IMR-90 (cell line): Measurements from ENCODE around the gene SPTBN5. TPM values are rescaled to one million over a fixed set of nuclear protein-coding genes. Genes with fewer than 3 reads are reported as not detected.

Experiments
- ATAC-seq: fragments of 200-7000 bp; cut with Tn5 transposase; 2 replicates; pipeline ENCODE4 v1.9.1; 2020; ENCODE audit warnings: low read depth, mild to moderate bottlenecking, moderate library complexity
- BruUV-seq: library from RNA; stranded (reverse); fragments of 400-500 nt; replicated peaks from 2 replicates; lab custom pipeline; 2021; lab: Mats Ljungman, UMichigan
- CTCF ChIA-PET: fragments of 300-600 bp; formaldehyde crosslinking; extraction: SDS; loops from one replicate; lab custom pipeline; 2021; ENCODE audit warnings: antibody characterized with exemption; lab: Yijun Ruan, JAX
- POLR2A ChIA-PET: fragments of 300-600 bp; sonication (Branson Sonifier 250); formaldehyde crosslinking; loops from one replicate; lab custom pipeline; 2022; ENCODE audit warnings: antibody characterized with exemption; ENCODE audit not compliant: unreplicated experiment; lab: Charles Lee
- DNase-seq: peaks from one replicate; pipeline ENCODE4 v3.0.0; 2013
- H2AFZ ChIP-seq: replicated peaks from 2 replicates; pipeline ENCODE3; 2013; ENCODE audit warnings: low read length, mild to moderate bottlenecking; ENCODE audit not compliant: poor library complexity
- H2AK5ac ChIP-seq: 2 replicates; pipeline ENCODE4 v1.6.1; 2013; ENCODE audit warnings: low read depth, low read length, inconsistent platforms
- H2AK9ac ChIP-seq: replicated peaks from 2 replicates; pipeline ENCODE3; 2013; ENCODE audit warnings: mild to moderate bottlenecking, low read depth, low read length, moderate library complexity; ENCODE audit not compliant: poor library complexity
- H2BK120ac ChIP-seq: 2 replicates; pipeline ENCODE4 v1.6.1; 2013; ENCODE audit warnings: low read depth, low read length, inconsistent platforms
- H2BK15ac ChIP-seq: 3 replicates; pipeline ENCODE4 v1.6.1; 2013; ENCODE audit warnings: low read depth, low read length, inconsistent platforms
- H2BK20ac ChIP-seq: 2 replicates; pipeline ENCODE4 v1.6.1; 2013; ENCODE audit warnings: low read depth, mild to moderate bottlenecking, inconsistent platforms, low read length, moderate library complexity
- H2BK5ac ChIP-seq: 2 replicates; pipeline ENCODE4 v1.6.1; 2013; ENCODE audit warnings: mild to moderate bottlenecking, low read depth, low read length, inconsistent platforms; ENCODE audit not compliant: poor library complexity, severe bottlenecking
- H3K14ac ChIP-seq: replicated peaks from 2 replicates; pipeline ENCODE4 v1.6.1; 2013; ENCODE audit warnings: low read depth, low read length, inconsistent platforms
- H3K18ac ChIP-seq: 2 replicates; pipeline ENCODE4 v1.6.1; 2013; ENCODE audit warnings: low read depth, low read length, control low read depth
- H3K23ac ChIP-seq: 2 replicates; pipeline ENCODE4 v1.6.1; 2013; ENCODE audit warnings: low read depth, low read length, inconsistent platforms
- H3K27ac ChIP-seq: 2 replicates; pipeline ENCODE4 v1.5.1; 2013; ENCODE audit warnings: mild to moderate bottlenecking, control low read depth, low read length; ENCODE audit not compliant: insufficient read depth
- H3K27me3 ChIP-seq: 2 replicates; pipeline ENCODE4 v1.6.1; 2013; ENCODE audit warnings: low read length; ENCODE audit not compliant: control insufficient read depth, insufficient read depth
- H3K36me3 ChIP-seq: 2 replicates; pipeline ENCODE4 v1.6.1; 2013; ENCODE audit warnings: low read length, mixed read lengths; ENCODE audit not compliant: control insufficient read depth, insufficient read depth
- H3K4ac ChIP-seq: 2 replicates; pipeline ENCODE4 v1.6.1; 2013; ENCODE audit warnings: low read depth, low read length, inconsistent platforms
- H3K4me1 ChIP-seq: 2 replicates; pipeline ENCODE4 v1.6.1; 2013; ENCODE audit warnings: low read length, mixed read lengths; ENCODE audit not compliant: control insufficient read depth, insufficient read depth
- H3K4me2 ChIP-seq: 2 replicates; pipeline ENCODE4 v1.6.1; 2013; ENCODE audit warnings: low read depth, mild to moderate bottlenecking, control low read depth, low read length, moderate library complexity
- H3K4me3 ChIP-seq: 2 replicates; pipeline ENCODE4 v1.5.1; 2013; ENCODE audit warnings: low read depth, mild to moderate bottlenecking, control low read depth, low read length, moderate library complexity; ENCODE audit not compliant: insufficient read depth
- H3K56ac ChIP-seq: 2 replicates; pipeline ENCODE4 v1.6.1; 2013; ENCODE audit warnings: low read length, inconsistent platforms; ENCODE audit not compliant: insufficient read depth; ENCODE audit errors: extremely low read depth
- H3K79me1 ChIP-seq, 2 experiments: 2 replicates each; pipeline ENCODE4 v1.6.1; 2013; ENCODE audit warnings: low read length in 2 of 2, inconsistent platforms in 1 of 2, low read depth in 1 of 2
- H3K9ac ChIP-seq: 2 replicates; pipeline ENCODE4 v1.6.1; 2013; ENCODE audit warnings: low read depth, low read length, control low read depth
- H3K9me1 ChIP-seq: 2 replicates; pipeline ENCODE4 v1.6.1; 2013; ENCODE audit warnings: low read length, inconsistent platforms; ENCODE audit not compliant: insufficient read depth
- H3K9me3 ChIP-seq: 2 replicates; pipeline ENCODE4 v1.6.1; 2013; ENCODE audit warnings: low read length; ENCODE audit not compliant: control insufficient read depth, insufficient read depth
- H4K20me1 ChIP-seq: 2 replicates; pipeline ENCODE4 v1.6.1; 2013; ENCODE audit warnings: low read length, inconsistent platforms; ENCODE audit not compliant: insufficient read depth
- H4K5ac ChIP-seq: 2 replicates; pipeline ENCODE4 v1.6.1; 2013; ENCODE audit warnings: mild to moderate bottlenecking, low read depth, low read length, control low read depth
- H4K8ac ChIP-seq, 2 experiments: 2 replicates each; pipeline ENCODE4 v1.6.1; 2013; ENCODE audit warnings: low read depth in 2 of 2, low read length in 2 of 2, control low read depth in 1 of 2, inconsistent platforms in 1 of 2
- H4K91ac ChIP-seq: 2 replicates; pipeline ENCODE4 v1.6.1; 2013; ENCODE audit warnings: low read depth, low read length, inconsistent platforms; ENCODE audit not compliant: insufficient read depth
- BHLHE40 ChIP-seq: fragments of 150-350 bp; IDR thresholded peaks from 2 replicates; pipeline ENCODE4 v1.6.1; 2016; ENCODE audit warnings: mild to moderate bottlenecking, low read depth, low read length
- CEBPB ChIP-seq: IDR thresholded peaks from 2 replicates; pipeline ENCODE4 v1.6.1; 2012; ENCODE audit warnings: low read depth, low read length, improper control_type of control experiment
- CHD1 ChIP-seq: IDR thresholded peaks from 2 replicates; pipeline ENCODE4 v1.6.1; 2012; ENCODE audit warnings: low read depth, low read length, improper control_type of control experiment
- FOS ChIP-seq: fragments of 150-350 bp; IDR thresholded peaks from 2 replicates; pipeline ENCODE4 v1.6.1; 2016; ENCODE audit warnings: low read depth, low read length
- MAFK ChIP-seq: IDR thresholded peaks from 2 replicates; pipeline ENCODE4 v1.6.1; 2012; ENCODE audit warnings: low read depth, low read length, improper control_type of control experiment
- MAZ ChIP-seq: IDR thresholded peaks from 2 replicates; pipeline ENCODE4 v1.6.1; 2012; ENCODE audit warnings: low read depth, mild to moderate bottlenecking, low read length, improper control_type of control experiment, moderate library complexity, borderline replicate concordance
- MXI1 ChIP-seq: IDR thresholded peaks from 2 replicates; pipeline ENCODE4 v1.6.1; 2012; ENCODE audit warnings: low read depth, mild to moderate bottlenecking, low read length, moderate library complexity, borderline replicate concordance
- NFE2L2 ChIP-seq: fragments of 150-350 bp; IDR thresholded peaks from 2 replicates; pipeline ENCODE4 v1.6.1; 2016; ENCODE audit warnings: low read depth, mild to moderate bottlenecking, low read length
- POLR2A ChIP-seq: IDR thresholded peaks from 2 replicates; pipeline ENCODE4 v1.6.1; 2012; ENCODE audit warnings: mild to moderate bottlenecking, low read depth, low read length
- RAD21 ChIP-seq: IDR thresholded peaks from 2 replicates; pipeline ENCODE4 v1.6.1; 2012; ENCODE audit warnings: low read length, improper control_type of control experiment
- RCOR1 ChIP-seq: IDR thresholded peaks from 2 replicates; pipeline ENCODE4 v1.6.1; 2012; ENCODE audit warnings: mild to moderate bottlenecking, low read length, improper control_type of control experiment; ENCODE audit not compliant: insufficient replicate concordance
- RFX5 ChIP-seq: IDR thresholded peaks from 2 replicates; pipeline ENCODE4 v1.8.0; 2012; ENCODE audit warnings: low read depth, mild to moderate bottlenecking, low read length, moderate library complexity
- SMC3 ChIP-seq: fragments of 150-350 bp; IDR thresholded peaks from 2 replicates; pipeline ENCODE4 v1.6.1; 2016; ENCODE audit warnings: low read depth, mild to moderate bottlenecking, antibody characterized with exemption, low read length, moderate library complexity
- WGBS, 2 experiments: methylation state at CpG; one replicate each; pipeline versions ENCODE4 v1.1.5 to v1.1.7; 2013; ENCODE audit warnings: missing lambda C conversion rate in 2 of 2; ENCODE audit not compliant: insufficient read length in 1 of 2; ENCODE audit errors: extremely low coverage in 2 of 2; 5-methylcytosine and 5-hydroxymethylcytosine counted together
- dilution Hi-C: fragments of 300-500 bp; cut with HindIII; formaldehyde crosslinking; loops from one replicate; pipeline ENCODE4 v1.14.3; 2018; ENCODE audit warnings: low sequenced_read_pairs; ENCODE audit not compliant: unreplicated experiment
- in situ Hi-C: fragments of 300-500 bp; cut with MboI; formaldehyde crosslinking; loops from 3 replicates; pipeline ENCODE4 v1.14.3; 2019; ENCODE audit warnings: low sequenced_read_pairs, inconsistent platforms, mixed read lengths
- intact Hi-C: fragments of 100-400 bp; cut with micrococcal nuclease; formaldehyde crosslinking; loops from 2 replicates; pipeline ENCODE4 v1.10.0; 2022
- polyA plus RNA-seq, 3 experiments: library from polyadenylated mRNA; depleted of rRNA; stranded (reverse); fragments of >200 nt; gene quantifications; 2 replicates each; pipeline ENCODE4 v1.2.3, GENCODE V29; 2012; ENCODE audit warnings: low replicate concordance in 1 of 3
- total RNA-seq: library from RNA; depleted of rRNA; stranded (reverse); fragments of >200 nt; gene quantifications from 2 replicates; pipeline ENCODE4 v1.2.3, GENCODE V29; 2012
- TF ChIP-seq, protein P1 (sequence below): fragments of 150-350 bp; IDR thresholded peaks from 2 replicates; pipeline ENCODE4 v1.6.1; 2016; ENCODE audit warnings: low read depth, mild to moderate bottlenecking, low read length, moderate library complexity, borderline replicate concordance
- TF ChIP-seq, protein P2 (sequence below): conservative IDR thresholded peaks from 2 replicates; pipeline ENCODE4 v1.5.1; 2012; ENCODE audit warnings: mild to moderate bottlenecking, low read depth, low read length, improper control_type of control experiment
- TF ChIP-seq, protein P3 (sequence below): fragments of 150-350 bp; IDR thresholded peaks from 2 replicates; pipeline ENCODE4 v1.6.1; 2017; ENCODE audit warnings: mild to moderate bottlenecking, antibody characterized with exemption, low read length, low read depth

SPTBN5 gene
- total and polyA plus RNA-seq, 2 of the 4 experiments (the other 2 are of a cell fraction) = under 0.01 to 0.38 TPM

DNA sequence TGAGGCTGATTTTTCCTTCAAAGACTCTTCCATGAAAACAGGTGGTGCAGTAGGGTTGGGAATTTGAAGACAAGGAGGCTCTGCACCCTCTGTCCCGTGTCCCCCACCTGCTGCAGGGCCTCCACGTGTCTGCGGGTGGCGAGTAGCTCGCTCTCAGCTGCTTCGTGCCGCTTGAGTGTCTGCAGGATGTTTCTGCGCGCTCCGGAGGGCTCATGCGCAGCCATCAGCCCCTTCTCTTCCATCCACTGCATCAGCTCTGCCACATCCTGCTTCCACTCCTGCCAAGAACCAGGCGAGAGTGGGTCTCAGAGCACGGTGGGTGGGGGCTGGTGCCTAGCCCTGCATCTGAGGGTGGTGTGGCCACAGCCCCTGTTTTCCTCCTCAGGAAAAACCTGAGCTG is 17.8 kb downstream of the SPTBN5 start:
- Histone ChIP-seq H4K91ac (no peak overlapping the region), H4K8ac (no peak overlapping the region), H2AK9ac (no peak overlapping the region), H3K18ac (no peak overlapping the region), H3K14ac (no peak overlapping the region), H3K23ac (no peak overlapping the region), H2BK5ac (no peak overlapping the region), H3K4me3 (no peak overlapping the region), H3K9ac (no peak overlapping the region), H3K36me3 (no peaks in the 10 kb centered on the region), H3K9me1 (no peaks in the 10 kb centered on the region), H4K20me1 (peaks cover 2% of the 10 kb centered on the region; the same call in 1 of the 2 replicates), H2BK20ac (no peak overlapping the region), H3K9me3 (no peaks in the 10 kb centered on the region), H3K4ac (no peak overlapping the region), H2AFZ (no peak overlapping the region), H3K27ac (no peak overlapping the region), H4K5ac (no peak overlapping the region), H2AK5ac (no peak overlapping the region), H2BK15ac (no peak overlapping the region), H3K27me3 (peaks cover 35% of the 10 kb centered on the region), H3K4me2 (no peak overlapping the region), H3K79me1 (no peaks in the 10 kb centered on the region), H3K4me1 (peaks cover under 1% of the 10 kb centered on the region; the same call in 1 of the 2 replicates), H2BK120ac (no peak overlapping the region), H3K56ac (no peak overlapping the region)
- CTCF ChIA-PET = interaction anchor here (1.7 kb wide), 1 partner anchor 14 kb away, joined by 4 read pairs; no protein-coding TSS in a partner anchor
- in situ Hi-C loops (no loop called here), dilution Hi-C loops (no loop called here), intact Hi-C loops (no loop called here)
- 13% methylated on average over 2 of the region's 13 CpGs; no CpG with 5 or more reads in 1 of the 2 experiments for WGBS, 2 experiments
- TF ChIP-seq RAD21 (no peak), MAZ (no peak), FOS (no peak), RCOR1 (no peak), MAFK (no peak), MXI1 (no peak), CEBPB (no peak), CHD1 (no peak), POLR2A (no peak), RFX5 (no peak), NFE2L2 (no peak), SMC3 (no peak), BHLHE40 (no peak)
- TF ChIP-seq, protein P1, sequence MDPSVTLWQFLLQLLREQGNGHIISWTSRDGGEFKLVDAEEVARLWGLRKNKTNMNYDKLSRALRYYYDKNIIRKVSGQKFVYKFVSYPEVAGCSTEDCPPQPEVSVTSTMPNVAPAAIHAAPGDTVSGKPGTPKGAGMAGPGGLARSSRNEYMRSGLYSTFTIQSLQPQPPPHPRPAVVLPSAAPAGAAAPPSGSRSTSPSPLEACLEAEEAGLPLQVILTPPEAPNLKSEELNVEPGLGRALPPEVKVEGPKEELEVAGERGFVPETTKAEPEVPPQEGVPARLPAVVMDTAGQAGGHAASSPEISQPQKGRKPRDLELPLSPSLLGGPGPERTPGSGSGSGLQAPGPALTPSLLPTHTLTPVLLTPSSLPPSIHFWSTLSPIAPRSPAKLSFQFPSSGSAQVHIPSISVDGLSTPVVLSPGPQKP = no peak
- TF ChIP-seq, protein P2, sequence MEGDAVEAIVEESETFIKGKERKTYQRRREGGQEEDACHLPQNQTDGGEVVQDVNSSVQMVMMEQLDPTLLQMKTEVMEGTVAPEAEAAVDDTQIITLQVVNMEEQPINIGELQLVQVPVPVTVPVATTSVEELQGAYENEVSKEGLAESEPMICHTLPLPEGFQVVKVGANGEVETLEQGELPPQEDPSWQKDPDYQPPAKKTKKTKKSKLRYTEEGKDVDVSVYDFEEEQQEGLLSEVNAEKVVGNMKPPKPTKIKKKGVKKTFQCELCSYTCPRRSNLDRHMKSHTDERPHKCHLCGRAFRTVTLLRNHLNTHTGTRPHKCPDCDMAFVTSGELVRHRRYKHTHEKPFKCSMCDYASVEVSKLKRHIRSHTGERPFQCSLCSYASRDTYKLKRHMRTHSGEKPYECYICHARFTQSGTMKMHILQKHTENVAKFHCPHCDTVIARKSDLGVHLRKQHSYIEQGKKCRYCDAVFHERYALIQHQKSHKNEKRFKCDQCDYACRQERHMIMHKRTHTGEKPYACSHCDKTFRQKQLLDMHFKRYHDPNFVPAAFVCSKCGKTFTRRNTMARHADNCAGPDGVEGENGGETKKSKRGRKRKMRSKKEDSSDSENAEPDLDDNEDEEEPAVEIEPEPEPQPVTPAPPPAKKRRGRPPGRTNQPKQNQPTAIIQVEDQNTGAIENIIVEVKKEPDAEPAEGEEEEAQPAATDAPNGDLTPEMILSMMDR = no peak
- TF ChIP-seq, protein P3, sequence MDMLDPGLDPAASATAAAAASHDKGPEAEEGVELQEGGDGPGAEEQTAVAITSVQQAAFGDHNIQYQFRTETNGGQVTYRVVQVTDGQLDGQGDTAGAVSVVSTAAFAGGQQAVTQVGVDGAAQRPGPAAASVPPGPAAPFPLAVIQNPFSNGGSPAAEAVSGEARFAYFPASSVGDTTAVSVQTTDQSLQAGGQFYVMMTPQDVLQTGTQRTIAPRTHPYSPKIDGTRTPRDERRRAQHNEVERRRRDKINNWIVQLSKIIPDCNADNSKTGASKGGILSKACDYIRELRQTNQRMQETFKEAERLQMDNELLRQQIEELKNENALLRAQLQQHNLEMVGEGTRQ = no peak
- ATAC-seq (no peak), DNase-seq (no peak)
- BruUV-seq = no TSS peak
- POLR2A ChIA-PET = no interaction called here
